ENCODE measurements around the gene UBL4A. TPM values are rescaled to one million over a fixed set of nuclear protein-coding genes. Genes with fewer than 3 reads are reported as not detected.

UBL4A gene
- total RNA-seq, 4 donors from 2014 or later, result 32.9 to 63.4 (median 41.3) TPM

DNA sequence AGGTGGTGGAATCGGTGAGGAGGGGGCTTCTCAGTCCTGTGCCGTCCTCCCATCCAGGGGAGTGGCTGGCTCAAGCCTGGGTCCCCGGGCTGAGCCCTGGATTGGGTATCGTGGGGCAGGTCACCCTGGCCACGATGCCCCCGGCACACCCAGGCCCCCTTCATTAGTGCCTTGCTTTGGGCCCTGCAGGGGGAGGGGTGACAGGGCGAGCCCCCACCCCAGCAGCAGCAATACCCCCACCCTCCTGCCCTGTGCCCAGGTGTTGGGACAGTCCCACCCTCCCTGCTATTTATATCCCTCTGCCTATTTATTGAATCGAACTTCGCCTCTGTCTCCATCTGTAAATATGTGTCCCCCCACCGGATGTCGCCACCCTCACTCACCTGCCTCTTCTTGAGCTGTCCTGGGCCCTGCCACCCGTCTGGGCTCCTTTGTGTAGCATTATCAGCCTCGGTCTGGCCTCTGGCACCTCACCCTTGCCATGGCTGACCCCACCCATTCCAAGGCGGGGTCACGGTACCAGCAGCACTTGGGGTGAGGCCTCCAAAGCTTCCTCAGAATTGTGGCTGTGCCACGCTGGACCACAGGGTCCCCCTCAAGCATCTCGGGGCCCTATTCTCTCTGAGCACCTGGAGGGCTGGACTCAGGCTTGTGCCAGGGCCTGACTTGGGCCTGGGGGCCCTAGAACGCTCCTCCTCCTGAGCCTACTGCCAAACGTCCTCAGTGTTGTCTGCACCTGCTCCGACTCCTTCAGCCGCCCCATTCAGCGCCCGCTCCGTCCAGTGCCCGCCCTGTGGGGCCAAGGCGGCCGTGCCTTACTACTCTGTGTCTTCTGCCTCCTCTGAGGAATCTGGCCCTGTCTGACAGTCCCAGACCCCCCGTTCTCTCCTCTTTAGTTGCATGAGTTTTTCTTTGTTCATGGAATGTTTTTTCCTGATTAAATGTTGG, 13.5 kb downstream of the UBL4A start:
- no peaks in the 10 kb centered on the region for H3K4me1 ChIP-seq
- H3K27me3 ChIP-seq, result no peaks in the 10 kb centered on the region
- intact Hi-C loops (cut with DNase I), result no loop called here
- no peak for DNase-seq
- H3K9me3 ChIP-seq, result no peaks in the 10 kb centered on the region
- H3K36me3 ChIP-seq, result no peaks in the 10 kb centered on the region
- TF ChIP-seq POLR2A (IDR thresholded peaks at IDR 0.05), result no peak
- TF ChIP-seq, protein P1, sequence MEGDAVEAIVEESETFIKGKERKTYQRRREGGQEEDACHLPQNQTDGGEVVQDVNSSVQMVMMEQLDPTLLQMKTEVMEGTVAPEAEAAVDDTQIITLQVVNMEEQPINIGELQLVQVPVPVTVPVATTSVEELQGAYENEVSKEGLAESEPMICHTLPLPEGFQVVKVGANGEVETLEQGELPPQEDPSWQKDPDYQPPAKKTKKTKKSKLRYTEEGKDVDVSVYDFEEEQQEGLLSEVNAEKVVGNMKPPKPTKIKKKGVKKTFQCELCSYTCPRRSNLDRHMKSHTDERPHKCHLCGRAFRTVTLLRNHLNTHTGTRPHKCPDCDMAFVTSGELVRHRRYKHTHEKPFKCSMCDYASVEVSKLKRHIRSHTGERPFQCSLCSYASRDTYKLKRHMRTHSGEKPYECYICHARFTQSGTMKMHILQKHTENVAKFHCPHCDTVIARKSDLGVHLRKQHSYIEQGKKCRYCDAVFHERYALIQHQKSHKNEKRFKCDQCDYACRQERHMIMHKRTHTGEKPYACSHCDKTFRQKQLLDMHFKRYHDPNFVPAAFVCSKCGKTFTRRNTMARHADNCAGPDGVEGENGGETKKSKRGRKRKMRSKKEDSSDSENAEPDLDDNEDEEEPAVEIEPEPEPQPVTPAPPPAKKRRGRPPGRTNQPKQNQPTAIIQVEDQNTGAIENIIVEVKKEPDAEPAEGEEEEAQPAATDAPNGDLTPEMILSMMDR (IDR thresholded peaks at IDR 0.05), result no peak
- no peak overlapping the region for H3K27ac ChIP-seq
- no peak overlapping the region for H3K4me3 ChIP-seq (replicated peaks in 1 of 3)
- 82 to 88% methylated on average over 17 to 22 of the region's 28 CpGs for WGBS, 2 donors

DNA sequence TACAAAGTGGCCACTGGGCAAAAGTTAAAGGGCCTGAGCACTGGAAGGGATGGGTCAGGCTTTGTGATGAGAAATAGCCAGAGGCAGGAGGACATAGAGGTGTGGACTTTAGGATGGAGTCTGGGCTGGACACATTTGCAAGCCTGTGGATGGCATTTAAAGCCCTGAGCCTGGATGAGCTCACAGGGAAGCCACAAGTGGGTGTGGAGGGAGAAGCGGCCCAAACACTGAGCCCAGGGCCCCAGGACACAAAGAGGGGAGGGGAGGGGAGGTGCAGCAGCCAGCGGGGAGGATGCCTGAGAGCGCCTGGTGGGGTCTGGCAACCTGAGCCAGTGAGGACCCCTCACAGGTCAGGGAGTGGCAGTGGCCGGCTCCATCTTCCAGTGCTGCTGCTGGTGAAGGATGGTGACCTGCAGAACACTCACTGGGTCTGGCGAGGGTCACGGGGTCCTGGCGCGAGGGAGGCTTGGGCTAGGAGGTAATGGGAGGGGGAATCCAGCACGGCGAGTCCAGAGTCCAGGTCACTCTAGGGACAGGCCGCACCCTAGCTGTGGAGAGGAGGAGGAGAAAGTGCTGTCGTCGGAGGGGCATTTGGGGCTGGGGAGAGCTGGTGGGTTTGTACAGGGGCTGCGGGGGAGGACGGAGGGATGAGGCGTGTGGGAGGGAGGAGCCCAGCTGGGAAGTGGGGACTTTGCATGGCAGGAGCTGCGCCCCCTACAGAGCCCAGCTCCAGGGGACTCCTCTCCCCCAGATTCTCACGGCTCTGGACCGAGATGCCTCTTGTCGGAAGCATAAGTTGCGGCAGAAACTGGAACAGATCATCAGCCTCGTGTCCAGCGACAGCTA, 14.4 kb downstream of the UBL4A start:
- Histone ChIP-seq H3K27ac (no peak overlapping the region), H3K4me1 (no peaks in the 10 kb centered on the region), H3K36me3 (no peaks in the 10 kb centered on the region), H3K27me3 (no peaks in the 10 kb centered on the region), H3K4me3 (replicated peaks in 1 of 3) (no peak overlapping the region), H3K9me3 (no peaks in the 10 kb centered on the region)
- 90 to 98% methylated on average over 8 to 13 of the region's 23 CpGs for WGBS, 2 donors
- DNase-seq, result no peak
- intact Hi-C loops (cut with DNase I), result no loop called here
- TF ChIP-seq POLR2A (IDR thresholded peaks at IDR 0.05), result no peak
- TF ChIP-seq, protein P1 (IDR thresholded peaks at IDR 0.05), result no peak

DNA sequence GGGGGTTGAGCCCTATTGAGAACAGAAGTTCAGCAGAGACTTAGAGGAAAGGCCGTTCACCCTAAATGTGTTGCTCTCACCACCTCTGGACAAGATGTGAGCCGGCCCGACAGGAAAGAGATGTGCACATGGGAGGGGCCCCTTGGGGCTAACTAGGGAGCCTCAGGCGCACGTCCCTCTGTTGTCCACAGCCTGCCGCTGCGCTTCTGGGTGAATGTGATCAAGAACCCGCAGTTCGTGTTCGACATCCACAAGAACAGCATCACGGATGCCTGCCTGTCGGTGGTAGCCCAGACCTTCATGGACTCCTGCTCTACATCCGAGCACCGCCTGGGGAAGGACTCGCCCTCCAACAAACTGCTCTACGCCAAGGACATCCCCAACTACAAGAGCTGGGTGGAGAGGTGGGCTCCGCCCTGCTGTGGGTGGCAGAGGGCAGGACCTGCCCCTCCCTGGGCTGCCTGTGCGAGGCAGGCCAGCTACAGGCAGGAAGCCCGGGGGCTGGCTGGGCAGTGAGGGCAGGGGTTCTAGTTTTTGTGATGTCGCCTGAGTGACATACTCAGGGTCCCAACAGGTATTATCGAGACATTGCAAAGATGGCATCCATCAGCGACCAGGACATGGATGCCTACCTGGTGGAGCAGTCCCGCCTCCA, 15.4 kb downstream of the UBL4A start:
- H3K4me1 ChIP-seq, result no peaks in the 10 kb centered on the region
- no peak for DNase-seq
- no peak overlapping the region for H3K4me3 ChIP-seq (replicated peaks in 1 of 3)
- intact Hi-C loops (cut with DNase I), result no loop called here
- TF ChIP-seq, protein P1 (IDR thresholded peaks at IDR 0.05), result no peak
- no peak for TF ChIP-seq POLR2A (IDR thresholded peaks at IDR 0.05)
- 86 to 88% methylated on average over 4 to 10 of the region's 23 CpGs for WGBS, 2 donors
- no peaks in the 10 kb centered on the region for H3K27me3 ChIP-seq
- H3K36me3 ChIP-seq, result peaks cover 0 to 6% of the 10 kb centered on the region in 2 donors
- H3K27ac ChIP-seq, result no peak overlapping the region
- no peaks in the 10 kb centered on the region for H3K9me3 ChIP-seq

DNA sequence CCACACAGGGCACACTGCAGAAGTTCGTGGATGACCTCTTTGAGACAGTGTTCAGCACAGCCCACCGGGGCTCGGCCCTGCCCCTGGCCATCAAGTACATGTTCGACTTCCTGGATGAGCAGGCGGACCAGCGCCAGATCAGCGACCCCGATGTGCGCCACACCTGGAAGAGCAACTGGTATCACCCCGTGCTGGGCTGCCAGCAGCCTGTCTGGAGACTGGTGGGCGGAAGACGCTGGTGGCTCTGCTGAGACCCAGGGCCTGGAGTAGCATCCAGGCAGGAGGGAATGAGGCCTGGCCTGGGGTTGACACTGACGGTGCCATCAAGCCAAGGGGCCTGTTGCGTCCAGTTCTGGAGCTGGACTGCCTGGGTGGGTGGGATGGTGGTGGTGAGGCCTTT, 16.0 kb downstream of the UBL4A start:
- Histone ChIP-seq H3K27ac (no peak overlapping the region), H3K9me3 (no peaks in the 10 kb centered on the region), H3K4me1 (no peaks in the 10 kb centered on the region), H3K27me3 (no peaks in the 10 kb centered on the region), H3K36me3 (peaks cover 0 to 6% of the 10 kb centered on the region in 2 donors), H3K4me3 (replicated peaks in 1 of 3) (no peak overlapping the region)
- intact Hi-C loops (cut with DNase I), result no loop called here
- TF ChIP-seq, protein P1 (IDR thresholded peaks at IDR 0.05), result no peak
- TF ChIP-seq POLR2A (IDR thresholded peaks at IDR 0.05), result no peak
- DNase-seq, result no peak
- WGBS, 2 donors, result 100% methylated on average over 1 of the region's 14 CpGs; no CpG with 5 or more reads in 1 of the 2 donors

Measured in thyroid gland (tissue), 4 donors.